LNCAP (cell line): ENCODE measurements around the gene MYOZ1.

Source experiments
- CTCF ChIP-seq: fragments of 450-650 bp; IDR thresholded peaks from 2 replicates; pipeline ENCODE4 v1.5.1; 2017; ENCODE audit warnings: mild to moderate bottlenecking

The MYOZ1 gene

DNA sequence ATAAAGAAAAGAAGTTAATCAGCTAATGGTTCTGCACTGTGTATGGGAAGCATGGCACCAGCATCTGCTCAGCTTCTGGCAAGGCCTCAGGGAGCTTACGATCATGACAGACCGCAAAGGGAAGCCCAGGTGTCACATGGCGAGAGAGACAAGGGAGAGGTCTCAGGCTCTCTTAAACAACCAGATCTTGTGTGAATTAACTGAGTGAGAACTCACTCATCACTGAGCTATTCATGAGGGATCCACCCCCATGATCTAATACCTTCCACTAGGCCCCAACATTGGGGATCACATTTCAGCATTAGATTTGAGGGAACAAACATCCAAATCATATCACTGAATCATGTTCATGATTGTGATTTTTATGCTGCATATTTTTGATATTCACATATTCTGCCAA lies 55.9 kb downstream of the MYOZ1 start:
- TF ChIP-seq CTCF, result no peak

GRCh38 chr10:73584737-73585136 lies 56.5 kb downstream of the MYOZ1 start:
- TF ChIP-seq CTCF, result no peak

DNA sequence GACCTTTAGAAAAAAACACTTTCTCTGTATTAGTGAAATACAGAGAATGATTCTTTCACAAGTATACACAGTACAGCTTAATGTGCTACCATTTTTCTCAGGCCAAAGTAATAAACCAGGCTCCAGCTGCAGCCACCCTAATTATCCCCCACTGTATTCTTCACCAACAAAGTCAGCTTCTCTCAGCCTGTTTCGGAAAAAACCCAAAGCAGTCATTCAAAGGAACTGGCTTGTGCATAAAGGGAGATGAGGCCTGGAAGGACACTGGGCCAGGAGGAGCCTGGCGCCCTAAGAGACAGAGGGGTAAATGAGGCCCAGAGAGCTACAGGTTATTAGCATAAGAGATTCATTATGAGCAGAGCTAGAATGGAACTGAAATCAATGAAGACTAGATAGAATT lies 59.4 kb downstream of the MYOZ1 start:
- TF ChIP-seq CTCF, result no peak
